ENCODE results near the gene TYK2. TPM values are rescaled to one million over a fixed set of nuclear protein-coding genes. Genes with fewer than 3 reads are reported as not detected.

Gene TYK2
- 39.9 and 60.1 TPM in 2 replicates for total RNA-seq (2016; rRNA removed; fragmentation: Illumina TruSeq; extraction: Trizol)
- total RNA-seq (2016; cell fraction: cytosol; rRNA removed; fragmentation: Illumina TruSeq; extraction: Trizol; ENCODE audit: low read depth): 18.1 and 22.9 TPM in 2 replicates
- 32.6 and 70.2 TPM in 2 replicates for total RNA-seq (2016; cell fraction: insoluble cytoplasmic fraction; rRNA removed; fragmentation: Illumina TruSeq; extraction: Trizol)
- total RNA-seq (2016; cell fraction: membrane; rRNA removed; fragmentation: Illumina TruSeq; extraction: Trizol): 32.1 and 33.4 TPM in 2 replicates
- 63.1 and 76.4 TPM in 2 replicates for total RNA-seq (2016; cell fraction: nucleus; rRNA removed; fragmentation: Illumina TruSeq; extraction: Trizol)
- polyA plus RNA-seq (2011; rRNA removed): 38.8 and 40.8 TPM in 2 replicates
- 14.9 and 22.3 TPM in 2 replicates for polyA plus RNA-seq (2011; cell fraction: cytosol; rRNA removed)
- 283 and 302 TPM in 2 replicates for polyA plus RNA-seq (2011; cell fraction: nucleus; rRNA removed)
- polyA plus RNA-seq (2012): 37.3 and 46.8 TPM in 2 replicates
- polyA plus RNA-seq (2016; cell fraction: cytosol; fragmentation: Illumina TruSeq; extraction: Trizol; ENCODE audit: low read depth): 14.0 and 16.4 TPM in 2 replicates
- polyA plus RNA-seq (2016; cell fraction: insoluble cytoplasmic fraction; fragmentation: Illumina TruSeq; extraction: Trizol; ENCODE audit: low read depth): 50.3 and 62.5 TPM in 2 replicates
- polyA plus RNA-seq (2016; cell fraction: membrane; fragmentation: Illumina TruSeq; extraction: Trizol; ENCODE audit: low read depth): 32.6 and 34.8 TPM in 2 replicates
- polyA plus RNA-seq (2016; cell fraction: nucleus; fragmentation: Illumina TruSeq; extraction: Trizol; ENCODE audit: insufficient read depth, low read depth): 231 and 244 TPM in 2 replicates
- 53.7 and 73.5 TPM in 2 replicates for polyA minus RNA-seq (2011; rRNA and poly(A)+ RNA removed; ENCODE audit: low replicate concordance)
- 20.7 and 22.3 TPM in 2 replicates for polyA minus RNA-seq (2011; cell fraction: cytosol; rRNA and poly(A)+ RNA removed)
- polyA minus RNA-seq (2011; cell fraction: nucleus; rRNA and poly(A)+ RNA removed): 30.0 and 34.8 TPM in 2 replicates
- Bru-seq, nascent RNA: percentile 45 among the genes with signal in this experiment
- percentile 64 among the genes with signal in this experiment for BruChase-seq, experiment 1, labeled RNA remaining after a 6-hour chase
- BruChase-seq, experiment 2, labeled RNA remaining after a 2-hour chase: percentile 56 among the genes with signal in this experiment
- long read RNA-seq, experiment 1, full-length matches to known transcripts: 2 of 13 reads
- long read RNA-seq, experiment 1, partial matches to known transcripts: 3 of 13 reads
- long read RNA-seq, experiment 1, other reads (novel, unspliced or antisense): 8 of 13 reads
- long read RNA-seq, experiment 2, full-length matches to known transcripts: 20 of 56 reads
- long read RNA-seq, experiment 2, partial matches to known transcripts: 19 of 56 reads
- long read RNA-seq, experiment 2, other reads (novel, unspliced or antisense): 17 of 56 reads

GRCh38 chr19:10380313-10381102, at the start of gene TYK2:
TSS of gene TYK2 (minus strand) at chr19:10380572. CDS start at chr19:10378406, 2,166 bp downstream.
- Histone ChIP-seq H3K36me3 (replicated peaks in 1 of 2; ENCODE audit: control insufficient read depth in 1 of 2, insufficient read depth in 2 of 2, low read length in 2 of 2) (peaks cover 5 to 9% of the 10 kb centered on the region in 2 experiments; a peak in 3 of 5 replicates), H3K9ac (ENCODE audit: insufficient read depth, low read depth, low read length) (peak within 1 kb of the TSS; percentile 82), H3K4me1 (ENCODE audit: insufficient read depth, low read length) (peaks cover 39% of the 10 kb centered on the region), H3K4me2 (ENCODE audit: low read depth, low read length) (peak within 1 kb of the TSS; percentile 94), H3K4me3 (replicated peaks in 1 of 3; ENCODE audit: insufficient read depth in 1 of 3, low read depth in 2 of 3, low read length in 3 of 3) (peak within 1 kb of the TSS; percentile 90 to 98 (median 91)), H2AFZ (ENCODE audit: low read length) (peak within 1 kb of the TSS; percentile 68), H4K20me1 (ENCODE audit: insufficient read depth, low read length) (no peaks in the 10 kb centered on the region), H3K27me3 (ENCODE audit: control insufficient read depth in 1 of 2, insufficient read depth in 2 of 2, low read length in 2 of 2) (no peaks in the 10 kb centered on the region; a peak in 1 of 5 replicates), H3K9me3 (ENCODE audit: low read length) (no peaks in the 10 kb centered on the region), H3K27ac (ENCODE audit: extremely low read length, insufficient read depth, low read length) (peak within 1 kb of the TSS; percentile 80), H3K79me2 (ENCODE audit: insufficient read depth, low read length) (peaks cover 8% of the 10 kb centered on the region)
- peak; percentile 95 for FAIRE-seq
- intact Hi-C loops (cut with micrococcal nuclease; ENCODE audit: unreplicated experiment) (no loop called here), in situ Hi-C loops (cut with HindIII; ENCODE audit: extremely low pct_ligation_motif_present, low pct_unique_long_range_greater_than_20kb) (loop anchor here (5.0 kb wide), 1 partner anchor 43 kb away; the partner anchor contains the start of gene ICAM3)
- ChIA-PET POLR2A (interaction anchor here (0.6 to 3.9 kb wide), 17 partner anchors 8 to 186 kb away, joined by 3 to 61 read pairs (median 5); partner anchors contain the start of genes CDC37, DNMT1, FDX2 and ICAM1), CTCF (ENCODE audit: low intra/inter-chr PET ratio, low total read pairs) (no interaction called here)
- no TSS peak for BruUV-seq (replicated peaks)
- peak; percentile 97 for DNase-seq (ENCODE audit: low spot score)
- under 1% methylated on average over 46 of the region's 58 CpGs for WGBS (ENCODE audit: low lambda C conversion rate)
- ATAC-seq: peak; percentile 93
- TF ChIP-seq GABPB1 (CRISPR knock-in tag; IDR thresholded peaks at IDR 0.05) (peak; percentile 88), SIN3B (IDR thresholded peaks at IDR 0.05; ENCODE audit: low read length) (peak; percentile 55; the same call in 1 of the 2 replicates), ZNF773 (CRISPR knock-in tag; IDR thresholded peaks at IDR 0.05; ENCODE audit: borderline replicate concordance) (no peak), TCF12 (IDR thresholded peaks at IDR 0.05) (no peak), TCF12 (CRISPR knock-in tag; IDR thresholded peaks at IDR 0.05) (no peak), ZBTB4 (CRISPR knock-in tag; IDR thresholded peaks at IDR 0.05; ENCODE audit: borderline replicate concordance) (0 out of 2 replicates have a peak, but pooled peaks have one; percentile 60), ZC3H13 (CRISPR knock-in tag; IDR thresholded peaks at IDR 0.05) (no peak; the same call in 1 of the 2 replicates), HNRNPH1 (optimal IDR thresholded peaks at IDR 0.05; ENCODE audit: low read depth, low read length) (no peak), ZNF577 (CRISPR knock-in tag; IDR thresholded peaks at IDR 0.05; ENCODE audit: borderline replicate concordance, low read depth) (no peak), ZNF331 (CRISPR knock-in tag; IDR thresholded peaks at IDR 0.05) (peak; percentile 21; the same call in 1 of the 2 replicates)
